Astrocyte (in vitro differentiated cells and primary cell): ENCODE data around the gene NETO2. TPM values are rescaled to one million over a fixed set of nuclear protein-coding genes. Genes with fewer than 3 reads are reported as not detected.
"Not testable (repeated sequence)": the region's sequence is repeated elsewhere in the genome, so short reads cannot be mapped to it uniquely, and the experiment has no call there.

Experiments
- DNase-seq: peaks from one replicate; pipeline ENCODE4 v3.0.0-alpha.2; 2010; ENCODE audit warnings: low read depth
- FAIRE-seq: peaks from 2 replicates; lab custom pipeline; 2011; peaks lifted over from hg19 to GRCh38; lab: Jason Lieb, UNC
- H2AFZ ChIP-seq: 2 replicates; pipeline ENCODE4 v1.6.0; 2012; ENCODE audit warnings: low read depth, low read length, inconsistent platforms
- H3K27ac ChIP-seq: 2 replicates; pipeline ENCODE4 v1.5.1; 2011; ENCODE audit warnings: low read depth, low read length, inconsistent platforms
- H3K27me3 ChIP-seq: 2 replicates; pipeline ENCODE4 v1.6.0; 2011; ENCODE audit warnings: low read length, inconsistent platforms; ENCODE audit not compliant: insufficient read depth
- H3K36me3 ChIP-seq: 2 replicates; pipeline ENCODE4 v1.5.1; 2011; ENCODE audit warnings: low read length, inconsistent platforms; ENCODE audit not compliant: insufficient read depth
- H3K4me1 ChIP-seq: 2 replicates; pipeline ENCODE4 v1.5.1; 2011; ENCODE audit warnings: low read length, inconsistent platforms; ENCODE audit not compliant: insufficient read depth
- H3K4me2 ChIP-seq: 2 replicates; pipeline ENCODE4 v1.6.0; 2012; ENCODE audit warnings: low read length, inconsistent platforms
- H3K4me3 ChIP-seq: 2 replicates; pipeline ENCODE4 v1.5.1; 2011; ENCODE audit warnings: low read depth, mild to moderate bottlenecking, low read length, inconsistent platforms; ENCODE audit not compliant: insufficient read depth
- H3K79me2 ChIP-seq: 2 replicates; pipeline ENCODE4 v1.6.0; 2012; ENCODE audit warnings: mild to moderate bottlenecking, low read length, inconsistent platforms; ENCODE audit not compliant: insufficient read depth
- H3K9ac ChIP-seq: 2 replicates; pipeline ENCODE4 v1.6.0; 2012; ENCODE audit warnings: mild to moderate bottlenecking, low read length, inconsistent platforms
- H3K9me3 ChIP-seq: 2 replicates; pipeline ENCODE4 v1.5.1; 2012; ENCODE audit warnings: low read depth, mild to moderate bottlenecking, low read length, inconsistent platforms; ENCODE audit not compliant: insufficient read depth
- H4K20me1 ChIP-seq: 2 replicates; pipeline ENCODE4 v1.6.0; 2012; ENCODE audit warnings: low read length, inconsistent platforms; ENCODE audit not compliant: insufficient read depth
- H3K27ac Mint-ChIP-seq: one replicate; pipeline ENCODE4 v1.8.0; 2021; ENCODE audit warnings: mild to moderate bottlenecking, mixed read lengths; ENCODE audit not compliant: unreplicated experiment
- H3K27me3 Mint-ChIP-seq: one replicate; pipeline ENCODE4 v1.8.0; 2021; ENCODE audit warnings: low read depth, mixed read lengths; ENCODE audit not compliant: unreplicated experiment
- H3K36me3 Mint-ChIP-seq: one replicate; pipeline ENCODE4 v1.8.0; 2021; ENCODE audit warnings: low read depth, mixed read lengths; ENCODE audit not compliant: unreplicated experiment
- H3K4me1 Mint-ChIP-seq: one replicate; pipeline ENCODE4 v1.8.0; 2021; ENCODE audit warnings: low read depth, mixed read lengths; ENCODE audit not compliant: unreplicated experiment
- H3K4me3 Mint-ChIP-seq: one replicate; pipeline ENCODE4 v1.8.0; 2021; ENCODE audit warnings: mild to moderate bottlenecking, moderate library complexity, mixed read lengths; ENCODE audit not compliant: unreplicated experiment
- H3K9me3 Mint-ChIP-seq: one replicate; pipeline ENCODE4 v1.8.0; 2021; ENCODE audit warnings: mild to moderate bottlenecking, mixed read lengths; ENCODE audit not compliant: unreplicated experiment
- CTCF ChIP-seq: IDR thresholded peaks from 2 replicates; pipeline ENCODE4 v1.5.1; 2011; ENCODE audit warnings: low read depth, mild to moderate bottlenecking, inconsistent platforms, low read length, moderate library complexity; ENCODE audit not compliant: insufficient read depth
- EZH2 ChIP-seq: IDR thresholded peaks from 2 replicates; pipeline ENCODE4 v1.6.1; 2012; ENCODE audit warnings: mild to moderate bottlenecking, low read length, inconsistent platforms; ENCODE audit not compliant: insufficient read depth
- total RNA-seq: library from RNA; stranded (reverse); gene quantifications from 2 replicates; pipeline ENCODE4 v1.2.1, GENCODE V29; 2021

The NETO2 gene
- total RNA-seq, 1 donor from 2014 or later = 17.1 TPM

- H3K79me2 ChIP-seq = no peaks in the 10 kb centered on the region
- peaks cover under 1% of the 10 kb centered on the region for H3K36me3 Mint-ChIP-seq
- H2AFZ ChIP-seq = no peak overlapping the region
- H4K20me1 ChIP-seq = peaks cover 4% of the 10 kb centered on the region
- no peak overlapping the region for H3K4me2 ChIP-seq
- no peaks in the 10 kb centered on the region for H3K36me3 ChIP-seq
- no peaks in the 10 kb centered on the region for H3K4me1 ChIP-seq
- no peaks in the 10 kb centered on the region for H3K9me3 Mint-ChIP-seq
- no peaks in the 10 kb centered on the region for H3K27me3 ChIP-seq
- TF ChIP-seq EZH2 = no peak
- TF ChIP-seq CTCF = no peak
- no peaks in the 10 kb centered on the region for H3K4me1 Mint-ChIP-seq
- H3K4me3 Mint-ChIP-seq = no peak overlapping the region
- no peak overlapping the region for H3K4me3 ChIP-seq
- H3K27ac ChIP-seq = no peak overlapping the region
- H3K9ac ChIP-seq = no peak overlapping the region
- H3K27me3 Mint-ChIP-seq = peaks cover 7% of the 10 kb centered on the region
- H3K9me3 ChIP-seq = peaks cover 3% of the 10 kb centered on the region
- no peak for FAIRE-seq
- DNase-seq = no peak
- H3K27ac Mint-ChIP-seq = no peak overlapping the region
Measured at GRCh38 chr16:47057630-47057993, 86.1 kb downstream of the NETO2 start.

GRCh38 chr16:47056688-47057629, 86.8 kb downstream of the NETO2 start:
- no peaks in the 10 kb centered on the region for H3K9me3 Mint-ChIP-seq
- DNase-seq (no peak), FAIRE-seq (no peak)
- H3K4me1 Mint-ChIP-seq = no peaks in the 10 kb centered on the region
- H3K36me3 ChIP-seq = no peaks in the 10 kb centered on the region
- H3K36me3 Mint-ChIP-seq = no peaks in the 10 kb centered on the region
- H3K4me3 Mint-ChIP-seq = no peak overlapping the region
- peaks cover 6% of the 10 kb centered on the region for H3K27me3 Mint-ChIP-seq
- no peak overlapping the region for H3K27ac Mint-ChIP-seq
- no peaks in the 10 kb centered on the region for H3K27me3 ChIP-seq
- no peak overlapping the region for H2AFZ ChIP-seq
- H3K79me2 ChIP-seq = no peaks in the 10 kb centered on the region
- TF ChIP-seq CTCF = no peak
- no peak for TF ChIP-seq EZH2
- no peaks in the 10 kb centered on the region for H3K4me1 ChIP-seq
- no peak overlapping the region for H3K9ac ChIP-seq
- H3K4me3 ChIP-seq = no peak overlapping the region
- H3K9me3 ChIP-seq = peaks cover 3% of the 10 kb centered on the region
- no peak overlapping the region for H3K4me2 ChIP-seq
- H4K20me1 ChIP-seq = peaks cover 4% of the 10 kb centered on the region
- H3K27ac ChIP-seq = no peak overlapping the region

DNA sequence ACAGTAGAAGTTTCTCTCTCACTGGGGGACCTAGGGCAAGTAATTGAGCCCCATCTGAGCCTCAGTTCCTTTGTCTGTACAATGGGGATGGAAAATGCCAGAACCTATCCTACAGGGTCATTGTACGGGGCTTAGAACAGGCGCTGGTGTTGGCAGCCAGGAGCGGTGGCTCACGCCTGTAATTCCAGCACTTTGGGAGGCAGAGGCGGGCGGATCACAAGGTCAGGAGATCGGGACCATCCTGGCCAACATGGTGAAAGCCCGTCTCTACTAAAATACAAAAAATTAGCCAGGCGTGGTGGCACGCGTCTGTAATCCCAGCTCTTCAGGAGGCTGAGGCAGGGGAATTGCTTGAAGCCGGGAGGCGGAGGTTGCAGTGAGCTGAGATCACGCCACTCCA, 87.7 kb downstream of the NETO2 start:
- H3K4me1 Mint-ChIP-seq, DNase-seq, H4K20me1 ChIP-seq, H3K36me3 Mint-ChIP-seq, H3K36me3 ChIP-seq, H3K4me2 ChIP-seq, FAIRE-seq, H3K27ac ChIP-seq, H3K9me3 Mint-ChIP-seq, H3K4me3 ChIP-seq, H3K4me3 Mint-ChIP-seq, H3K9ac ChIP-seq, H3K27ac Mint-ChIP-seq, H2AFZ ChIP-seq, H3K4me1 ChIP-seq, H3K27me3 Mint-ChIP-seq, H3K27me3 ChIP-seq, H3K79me2 ChIP-seq, H3K9me3 ChIP-seq: not testable (repeated sequence)
